Motor neuron (in vitro differentiated cells): ENCODE measurements around the gene MACIR. TPM values are rescaled to one million over a fixed set of nuclear protein-coding genes. Genes with fewer than 3 reads are reported as not detected.

Experiments used
- ATAC-seq, 8 experiments: fragments of 200-7000 bp; cut with Tn5 transposase; replicated peaks in 6 of 8; 2 replicates each; pipeline ENCODE4 v1.8.0; 2021; ENCODE audit warnings: mild to moderate bottlenecking in 8 of 8, moderate library complexity in 8 of 8
- H3K27ac ChIP-seq, 2 donors: fragments of 250-450 bp; sonication (Bioruptor Pico); 2 replicates each; pipeline ENCODE4 v1.9.0; 2021; ENCODE audit warnings: antibody characterized with exemption in 2 of 2, mild to moderate bottlenecking in 2 of 2, moderate library complexity in 1 of 2
- H3K4me1 ChIP-seq, 2 donors: fragments of 250-450 bp; sonication (Bioruptor Pico); replicated peaks in 1 of 2; 2 replicates each; pipeline ENCODE4 v1.6.1; 2021; ENCODE audit warnings: antibody characterized with exemption in 2 of 2, mild to moderate bottlenecking in 2 of 2, moderate library complexity in 1 of 2
- H3K4me3 ChIP-seq, 5 donors: fragments of 250-450 bp; sonication (Bioruptor Pico); 2 replicates each; pipeline ENCODE4 v1.9.0; 2021; ENCODE audit warnings: antibody characterized with exemption in 5 of 5, mild to moderate bottlenecking in 5 of 5, moderate library complexity in 4 of 5
- WGBS, 10 experiments: fragments of 450-650 bp; shearing (Covaris generic); methylation state at CpG; one replicate each; pipeline ENCODE4 v1.0.0; 2022; 5-methylcytosine and 5-hydroxymethylcytosine counted together
- in situ Hi-C, 9 experiments: fragments of 400-800 bp; cut with MboI; loops; one replicate each; pipeline ENCODE4 v1.15.0; 2021; ENCODE audit warnings: low sequenced_read_pairs in 9 of 9, low pct_unique_long_range_greater_than_20kb in 2 of 9; ENCODE audit not compliant: unreplicated experiment in 9 of 9
- total RNA-seq, 8 experiments: library from RNA; unstranded; fragments of 300-600 nt; gene quantifications; 2 replicates each; pipeline versions ENCODE4 v1.2.3 to v1.2.4, GENCODE V29; 2022

The MACIR gene
- total RNA-seq, 8 experiments from 2014 or later = 13.0 to 51.5 (median 17.0) TPM

GRCh38 chr5:103275851-103276250, 17.3 kb downstream of the MACIR start:
- 94 to 100% (median 99%) methylated on average over 1 to 12 of the region's 12 CpGs; no CpG with 5 or more reads in 2 of the 10 experiments for WGBS, 10 experiments
- no peaks in the 10 kb centered on the region for H3K4me1 ChIP-seq
- ATAC-seq = no peak
- in situ Hi-C loops = loop anchor here in 1 of 9 experiments (25.0 kb wide), 1 partner anchor 186 kb away; no protein-coding TSS in a partner anchor
- H3K27ac ChIP-seq = no peak overlapping the region
- no peak overlapping the region for H3K4me3 ChIP-seq

- ATAC-seq = no peak
- Histone ChIP-seq H3K4me3 (no peak overlapping the region), H3K4me1 (no peaks in the 10 kb centered on the region), H3K27ac (no peak overlapping the region)
- WGBS, 10 experiments = 95 to 100% methylated on average over 3 of the region's 3 CpGs; no CpG with 5 or more reads in 8 of the 10 experiments
- in situ Hi-C loops = loop anchor here in 1 of 9 experiments (25.0 kb wide), 1 partner anchor 181 kb away; no protein-coding TSS in a partner anchor
Measured at GRCh38 chr5:103280967-103281366, 22.4 kb downstream of the MACIR start.

GRCh38 chr5:103283120-103283519, 24.6 kb downstream of the MACIR start:
- no peak overlapping the region for H3K27ac ChIP-seq
- no peak overlapping the region for H3K4me3 ChIP-seq
- in situ Hi-C loops = loop anchor here in 1 of 9 experiments (25.0 kb wide), 1 partner anchor 179 kb away; no protein-coding TSS in a partner anchor
- no peaks in the 10 kb centered on the region for H3K4me1 ChIP-seq
- 70 to 100% (median 100%) methylated on average over 1 to 2 of the region's 2 CpGs; no CpG with 5 or more reads in 1 of the 10 experiments for WGBS, 10 experiments
- no peak for ATAC-seq

- 71 to 100% (median 100%) methylated on average over 1 to 2 of the region's 3 CpGs; no CpG with 5 or more reads in 3 of the 10 experiments for WGBS, 10 experiments
- Histone ChIP-seq H3K4me1 (no peaks in the 10 kb centered on the region), H3K27ac (no peak overlapping the region), H3K4me3 (no peak overlapping the region)
- in situ Hi-C loops = loop anchor here in 1 of 9 experiments (25.0 kb wide), 1 partner anchor 178 kb away; no protein-coding TSS in a partner anchor
- ATAC-seq = no peak
Measured at GRCh38 chr5:103283869-103284268, 25.3 kb downstream of the MACIR start.

GRCh38 chr5:103286622-103287021, 28.1 kb downstream of the MACIR start:
- no peak for ATAC-seq
- WGBS, 10 experiments = 63 to 100% (median 95%) methylated on average over 1 to 3 of the region's 3 CpGs
- Histone ChIP-seq H3K27ac (no peak overlapping the region), H3K4me1 (peaks cover 7 to 11% of the 10 kb centered on the region in 2 donors), H3K4me3 (no peak overlapping the region)
- in situ Hi-C loops = loop anchor here in 1 of 9 experiments (25.0 kb wide), 1 partner anchor 176 kb away; no protein-coding TSS in a partner anchor

GRCh38 chr5:103289024-103289423, 30.5 kb downstream of the MACIR start:
- WGBS, 10 experiments = 71 to 100% (median 93%) methylated on average over 1 of the region's 1 CpG; no CpG with 5 or more reads in 2 of the 10 experiments
- in situ Hi-C loops = loop anchor here in 1 of 9 experiments (25.0 kb wide), 1 partner anchor 173 kb away; no protein-coding TSS in a partner anchor
- no peak overlapping the region for H3K27ac ChIP-seq

GRCh38 chr5:103290846-103291245, 32.3 kb downstream of the MACIR start:
- in situ Hi-C loops = loop anchor here in 1 of 9 experiments (25.0 kb wide), 1 partner anchor 171 kb away; no protein-coding TSS in a partner anchor
- no peak overlapping the region for H3K27ac ChIP-seq
- WGBS, 10 experiments = 67 to 100% (median 86%) methylated on average over 1 of the region's 1 CpG; no CpG with 5 or more reads in 5 of the 10 experiments
- H3K4me1 ChIP-seq = peaks cover 7 to 11% of the 10 kb centered on the region in 2 donors
- no peak for ATAC-seq
- no peak overlapping the region for H3K4me3 ChIP-seq

More at GRCh38 chr5:103289024-103289423, 30.5 kb downstream of the MACIR start:
- no peak for ATAC-seq
- H3K4me1 ChIP-seq = peaks cover 7 to 11% of the 10 kb centered on the region in 2 donors
- no peak overlapping the region for H3K4me3 ChIP-seq

- Histone ChIP-seq H3K4me3 (no peak overlapping the region), H3K27ac (no peak overlapping the region), H3K4me1 (peaks cover 7 to 11% of the 10 kb centered on the region in 2 donors)
- 84 to 100% (median 96%) methylated on average over 1 to 4 of the region's 4 CpGs; no CpG with 5 or more reads in 1 of the 10 experiments for WGBS, 10 experiments
- no peak for ATAC-seq
- in situ Hi-C loops = loop anchor here in 1 of 9 experiments (25.0 kb wide), 1 partner anchor 171 kb away; no protein-coding TSS in a partner anchor
Measured at GRCh38 chr5:103291606-103292005, 33.0 kb downstream of the MACIR start.

GRCh38 chr5:103293099-103293498, 34.5 kb downstream of the MACIR start:
- WGBS, 10 experiments = 40 to 100% (median 60%) methylated on average over 1 of the region's 1 CpG; no CpG with 5 or more reads in 5 of the 10 experiments
- no peak for ATAC-seq
- in situ Hi-C loops = loop anchor here in 1 of 9 experiments (25.0 kb wide), 1 partner anchor 169 kb away; no protein-coding TSS in a partner anchor
- H3K4me1 ChIP-seq = peaks cover 7 to 21% of the 10 kb centered on the region in 2 donors
- no peak overlapping the region for H3K4me3 ChIP-seq
- H3K27ac ChIP-seq = no peak overlapping the region

- in situ Hi-C loops = loop anchor here in 1 of 9 experiments (25.0 kb wide), 1 partner anchor 169 kb away; no protein-coding TSS in a partner anchor
- no peak overlapping the region for H3K4me3 ChIP-seq
- WGBS, 10 experiments = 55 to 100% (median 81%) methylated on average over 1 to 3 of the region's 3 CpGs; no CpG with 5 or more reads in 1 of the 10 experiments
- H3K27ac ChIP-seq = no peak overlapping the region
- H3K4me1 ChIP-seq = peaks cover 14 to 25% of the 10 kb centered on the region in 2 donors
- no peak for ATAC-seq
Measured at GRCh38 chr5:103293719-103294118, 35.2 kb downstream of the MACIR start.

GRCh38 chr5:103294906-103295305, 36.3 kb downstream of the MACIR start:
- Histone ChIP-seq H3K27ac (no peak overlapping the region), H3K4me1 (peaks cover 16 to 33% of the 10 kb centered on the region in 2 donors), H3K4me3 (no peak overlapping the region)
- 37 to 94% (median 80%) methylated on average over 3 to 5 of the region's 5 CpGs; no CpG with 5 or more reads in 3 of the 10 experiments for WGBS, 10 experiments
- in situ Hi-C loops = loop anchor here in 1 of 9 experiments (25.0 kb wide), 1 partner anchor 167 kb away; no protein-coding TSS in a partner anchor
- no peak for ATAC-seq

- H3K4me1 ChIP-seq = peaks cover 16 to 28% of the 10 kb centered on the region in 2 donors
- WGBS, 10 experiments = 43 to 100% (median 93%) methylated on average over 1 to 5 of the region's 5 CpGs
Measured at GRCh38 chr5:103295424-103295823, 36.9 kb downstream of the MACIR start.

GRCh38 chr5:103295871-103296270, 37.3 kb downstream of the MACIR start:
- 61 to 100% (median 88%) methylated on average over 1 to 3 of the region's 3 CpGs; no CpG with 5 or more reads in 2 of the 10 experiments for WGBS, 10 experiments
- no peak overlapping the region for H3K27ac ChIP-seq

More at GRCh38 chr5:103295424-103295823, 36.9 kb downstream of the MACIR start:
- no peak for ATAC-seq
- no peak overlapping the region for H3K27ac ChIP-seq
- in situ Hi-C loops = loop anchor here in 1 of 9 experiments (25.0 kb wide), 1 partner anchor 167 kb away; no protein-coding TSS in a partner anchor
- H3K4me3 ChIP-seq = no peak overlapping the region

More at GRCh38 chr5:103295871-103296270, 37.3 kb downstream of the MACIR start:
- Histone ChIP-seq H3K4me3 (no peak overlapping the region), H3K4me1 (peaks cover 11 to 23% of the 10 kb centered on the region in 2 donors)
- in situ Hi-C loops = loop anchor here in 1 of 9 experiments (25.0 kb wide), 1 partner anchor 166 kb away; no protein-coding TSS in a partner anchor
- ATAC-seq = no peak
